Astrocyte (in vitro differentiated cells and primary cell): Measurements from ENCODE around the gene SPTB. TPM values are rescaled to one million over a fixed set of nuclear protein-coding genes. Genes with fewer than 3 reads are reported as not detected.

Source experiments
- DNase-seq: peaks from one replicate; pipeline ENCODE4 v3.0.0-alpha.2; 2010; ENCODE audit warnings: low read depth
- FAIRE-seq: peaks from 2 replicates; lab custom pipeline; 2011; peaks lifted over from hg19 to GRCh38; lab: Jason Lieb, UNC
- H2AFZ ChIP-seq: 2 replicates; pipeline ENCODE4 v1.6.0; 2012; ENCODE audit warnings: low read depth, low read length, inconsistent platforms
- H3K27ac ChIP-seq: 2 replicates; pipeline ENCODE4 v1.5.1; 2011; ENCODE audit warnings: low read depth, low read length, inconsistent platforms
- H3K27me3 ChIP-seq: 2 replicates; pipeline ENCODE4 v1.6.0; 2011; ENCODE audit warnings: low read length, inconsistent platforms; ENCODE audit not compliant: insufficient read depth
- H3K36me3 ChIP-seq: 2 replicates; pipeline ENCODE4 v1.5.1; 2011; ENCODE audit warnings: low read length, inconsistent platforms; ENCODE audit not compliant: insufficient read depth
- H3K4me1 ChIP-seq: 2 replicates; pipeline ENCODE4 v1.5.1; 2011; ENCODE audit warnings: low read length, inconsistent platforms; ENCODE audit not compliant: insufficient read depth
- H3K4me2 ChIP-seq: 2 replicates; pipeline ENCODE4 v1.6.0; 2012; ENCODE audit warnings: low read length, inconsistent platforms
- H3K4me3 ChIP-seq: 2 replicates; pipeline ENCODE4 v1.5.1; 2011; ENCODE audit warnings: low read depth, mild to moderate bottlenecking, low read length, inconsistent platforms; ENCODE audit not compliant: insufficient read depth
- H3K79me2 ChIP-seq: 2 replicates; pipeline ENCODE4 v1.6.0; 2012; ENCODE audit warnings: mild to moderate bottlenecking, low read length, inconsistent platforms; ENCODE audit not compliant: insufficient read depth
- H3K9ac ChIP-seq: 2 replicates; pipeline ENCODE4 v1.6.0; 2012; ENCODE audit warnings: mild to moderate bottlenecking, low read length, inconsistent platforms
- H3K9me3 ChIP-seq: 2 replicates; pipeline ENCODE4 v1.5.1; 2012; ENCODE audit warnings: low read depth, mild to moderate bottlenecking, low read length, inconsistent platforms; ENCODE audit not compliant: insufficient read depth
- H4K20me1 ChIP-seq: 2 replicates; pipeline ENCODE4 v1.6.0; 2012; ENCODE audit warnings: low read length, inconsistent platforms; ENCODE audit not compliant: insufficient read depth
- H3K27ac Mint-ChIP-seq: one replicate; pipeline ENCODE4 v1.8.0; 2021; ENCODE audit warnings: mild to moderate bottlenecking, mixed read lengths; ENCODE audit not compliant: unreplicated experiment
- H3K27me3 Mint-ChIP-seq: one replicate; pipeline ENCODE4 v1.8.0; 2021; ENCODE audit warnings: low read depth, mixed read lengths; ENCODE audit not compliant: unreplicated experiment
- H3K36me3 Mint-ChIP-seq: one replicate; pipeline ENCODE4 v1.8.0; 2021; ENCODE audit warnings: low read depth, mixed read lengths; ENCODE audit not compliant: unreplicated experiment
- H3K4me1 Mint-ChIP-seq: one replicate; pipeline ENCODE4 v1.8.0; 2021; ENCODE audit warnings: low read depth, mixed read lengths; ENCODE audit not compliant: unreplicated experiment
- H3K4me3 Mint-ChIP-seq: one replicate; pipeline ENCODE4 v1.8.0; 2021; ENCODE audit warnings: mild to moderate bottlenecking, moderate library complexity, mixed read lengths; ENCODE audit not compliant: unreplicated experiment
- H3K9me3 Mint-ChIP-seq: one replicate; pipeline ENCODE4 v1.8.0; 2021; ENCODE audit warnings: mild to moderate bottlenecking, mixed read lengths; ENCODE audit not compliant: unreplicated experiment
- EZH2 ChIP-seq: IDR thresholded peaks from 2 replicates; pipeline ENCODE4 v1.6.1; 2012; ENCODE audit warnings: mild to moderate bottlenecking, low read length, inconsistent platforms; ENCODE audit not compliant: insufficient read depth
- total RNA-seq: library from RNA; stranded (reverse); gene quantifications from 2 replicates; pipeline ENCODE4 v1.2.1, GENCODE V29; 2021
- TF ChIP-seq, protein P1 (sequence below): IDR thresholded peaks from 2 replicates; pipeline ENCODE4 v1.5.1; 2011; ENCODE audit warnings: low read depth, mild to moderate bottlenecking, inconsistent platforms, low read length, moderate library complexity; ENCODE audit not compliant: insufficient read depth

The SPTB gene
- total RNA-seq, 1 donor from 2014 or later, result 0.32 TPM

DNA sequence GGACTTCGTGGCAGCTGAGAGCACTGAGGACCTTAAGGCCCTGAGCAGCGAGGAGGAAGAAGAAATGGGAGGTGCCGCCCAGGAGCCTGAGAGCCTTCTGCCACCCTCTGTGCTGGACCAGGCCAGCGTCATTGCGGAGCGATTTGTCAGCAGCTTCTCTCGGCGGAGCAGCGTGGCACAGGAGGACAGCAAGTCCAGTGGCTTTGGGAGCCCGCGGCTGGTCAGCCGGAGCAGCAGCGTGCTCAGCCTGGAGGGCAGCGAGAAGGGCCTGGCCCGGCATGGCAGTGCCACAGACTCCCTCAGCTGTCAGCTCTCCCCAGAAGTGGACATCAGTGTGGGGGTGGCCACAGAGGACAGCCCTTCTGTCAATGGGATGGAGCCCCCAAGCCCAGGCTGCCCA lies 138.5 kb downstream of the SPTB start:
- peaks cover 42% of the 10 kb centered on the region for H3K36me3 Mint-ChIP-seq

DNA sequence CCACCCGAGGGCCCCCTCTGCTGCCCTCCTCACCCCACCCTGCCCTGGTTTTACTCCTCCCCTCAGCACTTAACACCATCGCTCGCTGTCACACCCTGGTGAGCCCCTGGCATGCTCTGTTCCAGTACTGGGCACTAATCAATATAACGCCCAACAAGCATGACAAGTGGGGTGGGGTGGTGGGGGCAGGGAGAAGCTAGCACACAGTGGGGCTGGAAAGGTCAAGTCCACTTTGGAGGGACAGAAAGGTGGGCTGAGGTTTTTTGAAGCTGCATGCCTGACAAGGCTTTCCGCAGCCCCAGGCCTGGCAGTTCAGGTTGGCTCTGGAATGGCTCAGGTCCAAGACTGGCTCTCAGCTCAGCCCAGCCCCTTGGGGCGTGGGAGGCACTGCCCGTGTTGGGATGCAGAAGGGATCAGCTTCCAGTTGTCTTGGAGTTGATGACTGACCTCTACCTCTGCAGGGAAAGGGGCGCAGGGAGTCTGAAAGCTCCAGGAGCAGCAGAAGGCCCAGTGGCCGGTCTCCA lies 141.4 kb downstream of the SPTB start:
- Mint-ChIP-seq H3K4me1 (peaks cover 2% of the 10 kb centered on the region), H3K36me3 (peaks cover 21% of the 10 kb centered on the region), H3K9me3 (no peaks in the 10 kb centered on the region), H3K4me3 (no peak overlapping the region), H3K27me3 (no peaks in the 10 kb centered on the region), H3K27ac (no peak overlapping the region)
- Histone ChIP-seq H3K9ac (no peak overlapping the region), H3K79me2 (no peaks in the 10 kb centered on the region), H4K20me1 (peaks cover 7% of the 10 kb centered on the region), H3K27ac (no peak overlapping the region), H2AFZ (no peak overlapping the region), H3K4me1 (no peaks in the 10 kb centered on the region), H3K9me3 (no peaks in the 10 kb centered on the region), H3K36me3 (peaks cover 29% of the 10 kb centered on the region), H3K4me3 (no peak overlapping the region), H3K4me2 (no peak overlapping the region), H3K27me3 (no peaks in the 10 kb centered on the region)
- no peak for FAIRE-seq
- no peak for DNase-seq
- TF ChIP-seq EZH2, result no peak
- TF ChIP-seq, protein P1, sequence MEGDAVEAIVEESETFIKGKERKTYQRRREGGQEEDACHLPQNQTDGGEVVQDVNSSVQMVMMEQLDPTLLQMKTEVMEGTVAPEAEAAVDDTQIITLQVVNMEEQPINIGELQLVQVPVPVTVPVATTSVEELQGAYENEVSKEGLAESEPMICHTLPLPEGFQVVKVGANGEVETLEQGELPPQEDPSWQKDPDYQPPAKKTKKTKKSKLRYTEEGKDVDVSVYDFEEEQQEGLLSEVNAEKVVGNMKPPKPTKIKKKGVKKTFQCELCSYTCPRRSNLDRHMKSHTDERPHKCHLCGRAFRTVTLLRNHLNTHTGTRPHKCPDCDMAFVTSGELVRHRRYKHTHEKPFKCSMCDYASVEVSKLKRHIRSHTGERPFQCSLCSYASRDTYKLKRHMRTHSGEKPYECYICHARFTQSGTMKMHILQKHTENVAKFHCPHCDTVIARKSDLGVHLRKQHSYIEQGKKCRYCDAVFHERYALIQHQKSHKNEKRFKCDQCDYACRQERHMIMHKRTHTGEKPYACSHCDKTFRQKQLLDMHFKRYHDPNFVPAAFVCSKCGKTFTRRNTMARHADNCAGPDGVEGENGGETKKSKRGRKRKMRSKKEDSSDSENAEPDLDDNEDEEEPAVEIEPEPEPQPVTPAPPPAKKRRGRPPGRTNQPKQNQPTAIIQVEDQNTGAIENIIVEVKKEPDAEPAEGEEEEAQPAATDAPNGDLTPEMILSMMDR, result no peak

More for the DNA sequence above, 138.5 kb downstream of the SPTB start:
- no peak for FAIRE-seq
- Histone ChIP-seq H3K4me1 (peaks cover 7% of the 10 kb centered on the region), H3K4me3 (no peak overlapping the region), H3K27ac (no peak overlapping the region), H3K9me3 (no peaks in the 10 kb centered on the region), H3K27me3 (no peaks in the 10 kb centered on the region), H2AFZ (no peak overlapping the region), H3K79me2 (no peaks in the 10 kb centered on the region), H3K36me3 (peaks cover 26% of the 10 kb centered on the region), H4K20me1 (no peaks in the 10 kb centered on the region), H3K9ac (no peak overlapping the region), H3K4me2 (no peak overlapping the region)
- no peak for TF ChIP-seq EZH2
- TF ChIP-seq, protein P1, result no peak
- Mint-ChIP-seq H3K27ac (no peak overlapping the region), H3K4me3 (no peak overlapping the region), H3K4me1 (peaks cover 4% of the 10 kb centered on the region), H3K9me3 (no peaks in the 10 kb centered on the region), H3K27me3 (no peaks in the 10 kb centered on the region)
- DNase-seq, result no peak

DNA sequence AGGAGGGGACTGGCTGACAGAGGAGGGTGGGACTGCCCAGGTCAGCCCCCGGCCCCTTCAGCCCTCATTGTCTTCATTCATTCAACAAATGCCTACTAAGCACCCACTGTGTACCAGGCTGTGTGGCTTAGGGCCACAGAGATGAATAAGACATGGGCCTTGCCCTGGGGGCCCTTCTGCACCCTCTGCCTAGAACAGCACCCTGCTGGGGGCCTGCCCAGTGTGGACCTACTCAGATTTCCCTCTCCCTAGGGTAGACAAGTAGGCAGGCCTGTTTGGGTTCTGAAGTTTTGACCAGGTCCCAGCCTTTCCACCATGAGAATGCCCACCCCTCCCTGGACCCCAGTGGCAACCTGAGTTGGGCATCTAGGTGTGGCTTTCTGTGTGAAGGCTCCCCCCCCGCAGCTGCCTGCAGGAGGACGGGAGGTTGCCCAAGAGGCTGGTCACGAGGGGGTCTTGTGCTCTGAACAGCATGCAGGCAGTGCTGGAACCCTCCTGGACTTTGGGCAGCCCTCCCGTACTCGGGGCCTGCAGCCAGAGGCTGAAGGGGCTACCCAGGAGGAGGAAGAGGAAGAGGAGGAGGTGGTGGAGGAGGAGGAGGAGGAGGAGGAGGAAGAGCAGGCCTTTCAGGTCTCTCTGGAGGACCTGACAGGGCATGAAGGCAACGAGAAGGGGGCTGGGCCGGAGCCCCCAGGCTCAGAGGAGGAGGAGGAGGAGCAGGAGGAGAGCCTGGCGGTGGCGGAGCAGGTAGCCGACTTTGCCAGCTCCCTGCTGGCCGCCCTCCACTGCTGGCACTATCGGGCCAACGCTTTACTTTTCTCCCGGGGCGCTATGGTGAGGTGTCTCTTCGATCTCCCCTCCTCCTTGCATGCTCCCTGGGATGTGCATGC lies 142.1 kb downstream of the SPTB start:
- no peaks in the 10 kb centered on the region for H3K27me3 Mint-ChIP-seq
- Histone ChIP-seq H3K4me2 (no peak overlapping the region), H3K4me1 (no peaks in the 10 kb centered on the region), H3K36me3 (peaks cover 31% of the 10 kb centered on the region), H4K20me1 (peaks cover 7% of the 10 kb centered on the region), H3K9me3 (no peaks in the 10 kb centered on the region), H3K4me3 (no peak overlapping the region), H2AFZ (no peak overlapping the region), H3K9ac (no peak overlapping the region), H3K27me3 (no peaks in the 10 kb centered on the region), H3K79me2 (no peaks in the 10 kb centered on the region), H3K27ac (no peak overlapping the region)
- no peak for DNase-seq
- peaks cover 2% of the 10 kb centered on the region for H3K4me1 Mint-ChIP-seq
- TF ChIP-seq, protein P1, result no peak
- no peak for TF ChIP-seq EZH2
- no peaks in the 10 kb centered on the region for H3K9me3 Mint-ChIP-seq
- H3K36me3 Mint-ChIP-seq, result peaks cover 19% of the 10 kb centered on the region
- H3K27ac Mint-ChIP-seq, result no peak overlapping the region
- H3K4me3 Mint-ChIP-seq, result no peak overlapping the region
- FAIRE-seq, result no peak
